Mucosa of descending colon (tissue), 3 donors: ENCODE data around the gene ARMC12. TPM values are rescaled to one million over a fixed set of nuclear protein-coding genes. Genes with fewer than 3 reads are reported as not detected.
"Not testable (repeated sequence)": the region's sequence is repeated elsewhere in the genome, so short reads cannot be mapped to it uniquely, and the experiment has no call there.

Source experiments
- ATAC-seq: fragments of 200-7000 bp; cut with Tn5 transposase; one replicate; pipeline ENCODE4 v1.9.1; 2020; ENCODE audit warnings: mild to moderate bottlenecking, moderate library complexity
- DNase-seq, 3 donors: peaks; one replicate each; pipeline ENCODE4 v3.0.0-alpha.2; 2020
- H3K36me3 ChIP-seq: fragments of 200-600 bp; one replicate; pipeline ENCODE4 v1.8.0; 2021; ENCODE audit warnings: low read depth, mild to moderate bottlenecking
- H3K4me1 ChIP-seq: fragments of 200-600 bp; one replicate; pipeline ENCODE4 v1.8.0; 2021; ENCODE audit warnings: low read depth, mild to moderate bottlenecking
- H3K4me3 ChIP-seq: fragments of 200-600 bp; one replicate; pipeline ENCODE4 v1.8.0; 2021; ENCODE audit warnings: mild to moderate bottlenecking
- H3K9me3 ChIP-seq: fragments of 200-600 bp; one replicate; pipeline ENCODE4 v1.8.0; 2021; ENCODE audit warnings: mild to moderate bottlenecking
- intact Hi-C, 2 donors: fragments of 100-400 bp; cut with DNase I in 1 of 2; cut with micrococcal nuclease in 1 of 2; formaldehyde crosslinking; loops; one replicate each; pipeline versions ENCODE4 v1.11.0 to v1.11.1; 2022; cut with DNase I, micrococcal nuclease
- long read RNA-seq, 2 donors: library from polyadenylated mRNA; unstranded; transcript quantifications; one replicate each; pipeline ENCODE4 v2.0.0, GENCODE V29; 2019 to 2021
- total RNA-seq, 3 donors: library from RNA; stranded (reverse); fragmentation: NEBNext Ultra II Directional in 2 of 3; extraction: Animal tissue kit (Norgen Biotek cat#: 25700) in 2 of 3; gene quantifications; one replicate each; pipeline versions ENCODE4 v1.2.1 to v1.2.4, GENCODE V29; 2021 to 2023
- TF ChIP-seq, protein P1 (sequence below): fragments of 200-600 bp; IDR thresholded peaks from one replicate; pipeline ENCODE4 v1.8.0; 2022; ENCODE audit warnings: antibody characterized with exemption, mild to moderate bottlenecking
- donor health status: DM: no; HTN: no; CAD: no; lungs with moderate emphysema.
- donor health status: DM: no; HTN: no; CAD: no.
- donor health status: DM: no; HTN: yes; CAD: no.

Gene ARMC12, protein sequence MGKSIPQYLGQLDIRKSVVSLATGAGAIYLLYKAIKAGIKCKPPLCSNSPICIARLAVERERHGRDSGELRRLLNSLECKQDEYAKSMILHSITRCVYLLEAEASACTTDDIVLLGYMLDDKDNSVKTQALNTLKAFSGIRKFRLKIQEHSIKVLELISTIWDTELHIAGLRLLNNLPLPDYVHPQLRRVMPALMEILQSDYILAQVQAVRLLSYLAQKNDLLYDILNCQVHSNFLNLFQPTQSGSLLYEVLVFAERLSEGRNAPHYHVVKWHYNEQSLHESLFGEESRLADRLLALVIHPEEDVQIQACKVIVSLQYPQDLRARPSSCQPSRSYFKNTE
- total RNA-seq, result under 1 TPM; 0.31 to 0.55 (median 0.44) TPM
- long read RNA-seq, donor 1, partial matches to known transcripts, result 1 of 1 reads
- long read RNA-seq, donor 1, other reads (novel, unspliced or antisense), result 0 of 1 reads
- long read RNA-seq, donor 2, partial matches to known transcripts, result 0 of 2 reads
- long read RNA-seq, donor 2, other reads (novel, unspliced or antisense), result 2 of 2 reads

DNA sequence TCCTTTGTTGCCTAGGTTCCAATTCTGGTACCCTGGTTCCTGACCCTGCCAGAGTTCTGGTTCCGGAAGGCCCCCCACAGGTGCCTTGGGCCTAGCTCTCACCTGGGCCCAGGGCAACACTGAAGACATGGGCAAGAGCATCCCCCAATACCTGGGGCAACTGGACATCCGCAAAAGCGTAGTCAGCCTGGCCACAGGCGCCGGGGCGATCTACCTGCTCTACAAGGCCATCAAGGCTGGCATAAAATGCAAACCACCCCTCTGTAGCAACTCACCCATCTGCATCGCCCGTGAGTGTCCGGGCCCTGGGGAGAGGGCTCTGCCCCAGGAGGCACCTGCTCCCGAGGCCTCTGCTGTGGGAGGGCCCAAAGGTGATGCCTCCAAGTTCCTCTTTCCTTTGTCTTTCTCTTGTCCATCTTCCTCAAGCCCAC, at the start of gene ARMC12:
ARMC12 (plus strand) TSS at position 51 of the 431 bp plus-strand sequence; CDS start at position 128, 77 bp downstream.
- Histone ChIP-seq H3K4me1 (peaks cover 27% of the 10 kb centered on the region), H3K9me3 (no peaks in the 10 kb centered on the region), H3K4me3 (no peak within 1 kb of the TSS), H3K36me3 (no peaks in the 10 kb centered on the region)
- TF ChIP-seq, protein P1, sequence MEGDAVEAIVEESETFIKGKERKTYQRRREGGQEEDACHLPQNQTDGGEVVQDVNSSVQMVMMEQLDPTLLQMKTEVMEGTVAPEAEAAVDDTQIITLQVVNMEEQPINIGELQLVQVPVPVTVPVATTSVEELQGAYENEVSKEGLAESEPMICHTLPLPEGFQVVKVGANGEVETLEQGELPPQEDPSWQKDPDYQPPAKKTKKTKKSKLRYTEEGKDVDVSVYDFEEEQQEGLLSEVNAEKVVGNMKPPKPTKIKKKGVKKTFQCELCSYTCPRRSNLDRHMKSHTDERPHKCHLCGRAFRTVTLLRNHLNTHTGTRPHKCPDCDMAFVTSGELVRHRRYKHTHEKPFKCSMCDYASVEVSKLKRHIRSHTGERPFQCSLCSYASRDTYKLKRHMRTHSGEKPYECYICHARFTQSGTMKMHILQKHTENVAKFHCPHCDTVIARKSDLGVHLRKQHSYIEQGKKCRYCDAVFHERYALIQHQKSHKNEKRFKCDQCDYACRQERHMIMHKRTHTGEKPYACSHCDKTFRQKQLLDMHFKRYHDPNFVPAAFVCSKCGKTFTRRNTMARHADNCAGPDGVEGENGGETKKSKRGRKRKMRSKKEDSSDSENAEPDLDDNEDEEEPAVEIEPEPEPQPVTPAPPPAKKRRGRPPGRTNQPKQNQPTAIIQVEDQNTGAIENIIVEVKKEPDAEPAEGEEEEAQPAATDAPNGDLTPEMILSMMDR, result no peak
- intact Hi-C loops, result loop anchor here (2.0 to 5.0 kb wide), 4 partner anchors 50 to 215 kb away; partner anchors contain the start of gene FKBP5 (in 1 of the 2)
- ATAC-seq, result no peak
- DNase-seq, result peak in 2 of 3 donors; percentile 36 to 58

- ATAC-seq, result peak; percentile 73
- DNase-seq, result peak; percentile 76 to 83 (median 79)
- H3K4me3 ChIP-seq, result peak overlapping the region; percentile 93
- intact Hi-C loops, result loop anchor here (2.0 to 5.0 kb wide), 2 partner anchors 39 to 49 kb away; partner anchors contain the start of gene ARMC12 (in 1 of the 2)
- H3K9me3 ChIP-seq, result no peaks in the 10 kb centered on the region
- no peaks in the 10 kb centered on the region for H3K36me3 ChIP-seq
- TF ChIP-seq, protein P1, result no peak
- peaks cover 6% of the 10 kb centered on the region for H3K4me1 ChIP-seq
Measured at GRCh38 chr6:35687658-35688604, 48.9 kb upstream of the ARMC12 start.

DNA sequence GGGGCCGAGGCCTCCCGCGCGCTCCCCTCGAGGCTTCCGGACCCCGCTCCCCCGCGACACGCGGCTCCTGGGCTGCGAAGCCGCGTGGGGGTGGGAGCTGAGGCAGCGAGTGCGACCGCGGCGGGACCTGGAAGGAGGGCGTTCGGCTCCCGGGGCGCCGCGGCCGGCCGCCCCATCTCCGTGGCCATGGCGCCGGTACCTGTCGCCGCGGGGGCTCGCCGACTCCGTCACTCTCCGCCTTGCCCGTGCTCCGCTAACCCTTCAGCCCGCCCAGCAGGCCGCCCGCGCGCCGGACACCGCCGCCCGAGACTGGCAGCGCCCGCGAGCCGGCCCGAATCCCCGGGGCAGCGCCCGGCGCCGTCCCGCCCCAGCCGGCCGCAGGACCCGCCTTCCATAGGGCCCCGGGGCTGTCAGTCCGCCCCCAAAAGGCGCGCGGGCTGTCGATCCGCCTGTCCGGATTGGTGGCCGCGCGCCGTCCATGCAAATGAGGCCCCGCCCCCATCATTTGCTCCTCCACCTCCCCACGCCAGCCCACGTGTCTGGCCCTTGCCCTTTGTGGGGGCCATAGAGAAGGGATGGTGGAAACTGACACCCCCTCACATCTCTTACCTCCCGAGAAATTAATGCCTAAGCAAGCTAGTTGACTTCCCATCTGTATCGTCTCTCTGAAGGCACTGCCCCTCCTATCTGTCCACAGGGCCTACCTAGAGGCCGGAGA, 48.1 kb upstream of the ARMC12 start, which contains the start of gene FKBP5:
FKBP5 (minus strand) TSS at position 311 of the 718 bp plus-strand sequence. CDS start 46,091 bp downstream, outside the sequence.
- Histone ChIP-seq H3K4me3 (peak within 1 kb of the TSS; percentile 93), H3K4me1 (peaks cover 6% of the 10 kb centered on the region), H3K36me3 (no peaks in the 10 kb centered on the region), H3K9me3 (no peaks in the 10 kb centered on the region)
- TF ChIP-seq, protein P1, result no peak
- intact Hi-C loops, result loop anchor here (2.0 to 5.0 kb wide), 2 partner anchors 38 to 49 kb away; partner anchors contain the start of gene ARMC12 (in 1 of the 2)
- peak; percentile 96 to 98 (median 96) for DNase-seq
- ATAC-seq, result peak; percentile 93

DNA sequence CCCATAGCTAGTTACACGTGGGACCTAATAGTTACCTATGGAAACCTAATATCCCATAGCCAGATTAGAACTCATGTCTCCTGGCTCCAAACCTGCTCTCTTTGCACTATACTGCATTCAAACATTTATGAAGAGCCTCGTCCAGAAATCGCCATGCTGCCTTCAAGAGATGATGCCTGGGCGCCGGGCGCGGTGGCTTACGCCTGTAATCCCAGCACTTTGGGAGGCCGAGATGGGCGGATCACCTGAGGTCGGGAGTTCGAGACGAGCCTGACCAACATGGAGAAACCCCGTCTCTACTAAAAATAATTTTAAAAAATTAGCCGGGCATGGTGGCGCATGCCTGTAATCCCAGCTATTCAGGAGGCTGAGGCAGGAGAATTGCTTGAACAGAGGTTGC, 46.8 kb upstream of the ARMC12 start:
- intact Hi-C loops, H3K36me3 ChIP-seq, H3K9me3 ChIP-seq, H3K4me1 ChIP-seq, H3K4me3 ChIP-seq, DNase-seq, ATAC-seq: not testable (repeated sequence)

DNA sequence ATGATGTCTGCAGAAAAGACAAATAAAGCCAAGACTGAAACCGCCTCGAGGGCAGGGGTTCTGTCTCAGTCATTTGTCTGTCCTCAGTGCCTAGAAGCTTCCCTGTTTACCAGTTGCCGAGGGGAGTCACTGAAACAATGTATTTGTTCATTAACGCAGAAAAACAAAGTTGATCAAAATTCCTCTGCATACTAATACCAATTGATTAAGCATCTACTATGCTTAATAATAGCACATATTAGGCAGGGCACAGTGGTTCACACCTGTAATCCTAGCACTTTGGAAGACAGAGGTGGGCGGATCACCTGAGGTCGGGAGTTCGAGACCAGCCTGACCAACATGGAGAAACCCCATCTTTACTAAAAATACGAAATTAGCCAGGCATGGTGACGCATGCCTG, 46.3 kb upstream of the ARMC12 start:
- intact Hi-C loops, result no loop called here
- Histone ChIP-seq H3K9me3 (no peaks in the 10 kb centered on the region), H3K36me3 (no peaks in the 10 kb centered on the region), H3K4me3 (no peak overlapping the region), H3K4me1 (peaks cover 4% of the 10 kb centered on the region)
- TF ChIP-seq, protein P1, result no peak
- ATAC-seq (no peak), DNase-seq (no peak)
